ENCODE data around the gene PLN.

The PLN gene

DNA sequence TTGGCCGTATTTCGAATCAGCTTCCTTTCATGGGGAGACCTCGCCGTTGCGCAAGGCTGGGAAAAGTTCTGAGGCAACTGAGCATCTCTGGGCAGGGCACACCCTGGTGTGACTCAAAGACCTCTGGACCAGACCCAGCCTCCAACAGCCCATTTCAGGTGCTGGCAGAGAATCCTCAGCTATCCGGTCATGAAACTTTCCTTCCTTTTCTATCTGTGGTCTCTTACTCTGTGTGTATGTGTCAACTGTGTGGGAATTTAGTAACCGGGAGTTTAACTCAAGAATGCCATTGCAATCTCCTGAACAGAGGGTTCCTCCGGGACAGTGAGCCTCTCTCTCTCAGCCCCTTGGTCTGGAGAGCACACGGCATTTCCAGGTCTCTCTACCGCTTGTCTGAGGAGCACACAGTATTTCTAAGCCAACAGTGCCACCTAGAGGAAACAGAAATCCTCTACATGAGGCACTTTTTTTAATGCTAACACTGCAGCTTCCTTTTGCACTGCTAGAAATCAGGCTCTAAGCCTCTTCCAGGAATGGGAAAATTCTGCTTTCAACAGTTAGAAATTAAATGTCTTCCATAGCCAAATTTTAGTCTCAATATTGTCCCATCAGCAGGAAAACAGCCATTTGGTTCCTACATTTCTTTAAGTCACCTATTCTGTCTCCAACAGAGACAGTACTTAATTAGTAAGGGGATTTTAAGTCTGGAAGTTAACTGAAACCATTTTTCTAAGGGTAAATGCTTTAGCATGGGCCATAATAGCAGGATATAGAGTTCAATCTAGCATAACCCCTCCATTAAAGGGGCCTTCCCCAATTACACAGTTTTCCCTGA lies 32.7 kb downstream of the PLN start:
- peak; percentile 44 to 60 for DNase-seq

DNA sequence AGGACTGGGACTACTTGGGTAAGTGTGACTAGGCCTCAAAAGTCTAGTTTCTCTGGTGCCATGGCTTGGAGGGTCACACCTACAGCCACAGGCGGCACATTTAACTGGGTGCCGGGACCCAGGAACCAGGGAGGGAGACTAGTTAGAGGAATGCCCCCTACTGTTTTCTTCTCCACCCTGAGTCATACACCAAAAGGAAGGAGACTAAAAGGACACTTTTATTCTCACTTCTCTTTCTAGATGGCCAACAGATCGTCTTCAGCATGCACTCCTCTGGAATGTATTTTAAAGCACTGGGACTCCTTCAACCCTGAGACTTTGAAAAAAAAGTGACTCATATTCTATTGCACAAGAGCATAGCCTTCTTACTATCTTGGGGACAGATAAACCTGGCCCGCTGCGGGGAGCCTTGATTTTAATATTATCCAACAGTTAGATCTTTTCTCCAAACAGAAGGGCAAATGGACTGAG lies 33.4 kb downstream of the PLN start:
- no peak for DNase-seq

DNA sequence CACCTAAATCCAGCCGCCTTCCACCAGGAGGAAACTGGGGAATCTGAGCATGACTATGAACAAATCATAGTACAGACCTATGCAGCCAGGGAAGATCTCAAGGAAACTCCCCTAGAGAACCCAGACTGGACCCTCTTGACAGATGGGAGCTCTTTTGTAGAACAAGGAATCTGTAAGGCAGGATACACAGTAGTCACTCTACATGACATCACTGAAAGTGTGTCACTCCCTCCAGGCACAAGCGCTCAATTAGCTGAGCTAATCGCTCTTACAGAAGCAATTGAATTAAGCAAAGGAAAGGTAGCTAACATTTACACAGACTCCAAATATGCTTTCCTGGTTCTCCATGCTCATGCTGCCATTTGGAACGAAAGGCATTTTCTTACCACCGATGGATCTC lies 36.8 kb downstream of the PLN start:
- no peak for DNase-seq

DNA sequence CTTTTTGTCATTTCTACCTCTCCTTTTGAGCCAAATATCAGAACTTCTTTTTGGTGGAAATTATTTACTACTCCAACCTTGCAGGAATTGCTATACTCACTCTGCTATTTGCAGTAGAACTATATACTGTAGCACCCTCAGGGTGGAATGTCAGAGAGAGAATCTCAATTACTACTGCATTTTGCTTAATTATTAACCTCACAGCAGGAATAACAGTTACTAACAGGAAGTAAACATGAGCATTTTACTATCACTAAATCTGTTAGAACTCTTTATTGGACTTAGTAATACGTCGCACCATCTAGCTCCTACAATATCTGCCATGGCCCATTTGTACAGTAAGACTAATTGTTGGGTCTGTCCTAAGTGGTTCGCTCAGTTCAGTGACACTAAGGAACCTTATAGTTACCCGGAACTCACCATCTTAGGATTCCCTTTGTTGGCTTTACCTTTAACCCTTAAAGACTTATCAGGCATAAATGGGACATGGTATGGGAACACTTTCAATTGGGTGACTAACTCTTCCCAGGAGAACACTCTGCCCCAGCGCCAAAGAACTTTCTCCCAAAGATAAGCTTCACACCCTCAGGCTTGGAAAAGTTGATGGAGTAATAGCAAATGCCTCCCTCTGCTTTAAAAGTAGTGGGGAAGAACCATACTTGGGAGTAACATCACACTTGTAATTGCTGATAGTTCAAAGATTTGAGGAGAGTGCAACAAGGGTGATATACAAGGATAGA lies 38.8 kb downstream of the PLN start:
- DNase-seq, result no peak

DNA sequence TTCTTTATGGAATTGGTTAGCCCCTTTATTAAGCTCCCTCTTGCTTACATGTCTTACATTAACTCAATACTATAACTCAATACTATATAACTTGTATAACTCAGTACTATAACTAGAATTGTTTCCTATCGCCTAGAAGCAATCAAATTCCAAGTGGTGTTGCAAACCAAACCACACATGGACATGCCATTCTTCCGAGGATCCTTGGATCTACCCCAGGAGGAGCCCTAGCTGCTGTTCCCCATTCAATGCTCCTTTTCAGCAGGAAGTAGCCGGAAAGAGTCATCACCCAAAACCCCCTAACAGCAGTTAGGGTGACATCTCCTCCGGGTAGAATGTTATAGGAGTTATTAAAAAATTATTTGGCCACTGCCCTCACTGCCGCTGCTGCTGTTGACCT lies 40.5 kb downstream of the PLN start:
- no peak for DNase-seq

DNA sequence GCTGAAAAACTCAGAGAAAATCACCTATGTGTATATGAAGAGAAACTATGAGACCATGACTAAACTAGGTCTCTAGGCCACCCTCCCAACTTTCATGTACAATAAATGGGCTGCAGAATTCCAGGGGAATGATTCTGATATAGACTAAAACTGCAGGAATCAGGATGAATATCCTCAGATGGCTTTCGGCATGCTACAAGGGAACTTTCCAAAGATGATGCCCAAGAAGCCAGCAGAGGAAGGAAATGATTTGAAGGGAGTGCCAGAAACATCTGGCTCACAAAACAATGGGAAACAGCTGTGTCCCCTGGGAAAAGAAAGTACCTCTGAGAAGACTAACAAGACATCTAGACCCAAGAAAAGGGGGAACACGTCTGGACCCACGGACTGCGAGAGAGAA lies 41.1 kb downstream of the PLN start:
- no peak for DNase-seq

DNA sequence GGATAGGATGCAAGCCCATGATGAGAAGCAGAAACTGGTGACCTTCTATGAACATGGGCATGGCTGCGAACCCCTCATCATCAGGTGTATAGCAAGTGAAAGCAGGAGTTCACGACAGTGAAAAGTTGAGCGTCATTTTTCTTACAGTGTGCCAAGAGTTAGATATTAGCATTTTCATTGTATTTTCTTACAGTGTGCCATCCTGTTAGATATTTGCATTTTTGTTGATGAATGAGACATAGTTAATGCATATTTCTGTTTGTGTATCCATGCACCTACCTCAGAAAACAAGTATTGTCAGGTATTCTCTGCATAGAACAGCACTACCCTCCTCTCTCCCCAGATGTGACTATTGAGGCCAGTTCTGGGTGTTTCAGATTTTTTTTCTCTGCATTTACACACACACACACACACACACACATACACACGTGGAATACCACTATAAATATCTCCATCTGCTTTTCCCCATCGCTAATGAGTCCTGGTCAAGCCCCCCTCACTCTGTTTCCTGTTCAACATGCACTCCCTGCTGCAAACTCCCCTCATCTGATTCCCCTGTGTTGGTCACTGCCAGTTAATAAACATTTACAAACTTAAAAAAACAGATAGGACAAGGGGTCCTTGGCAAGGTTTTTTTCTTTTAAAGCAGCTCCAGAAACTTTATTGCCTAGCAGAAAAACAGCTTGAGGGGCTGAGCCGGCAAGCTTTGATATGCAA lies 41.7 kb downstream of the PLN start:
- no peak for DNase-seq

DNA sequence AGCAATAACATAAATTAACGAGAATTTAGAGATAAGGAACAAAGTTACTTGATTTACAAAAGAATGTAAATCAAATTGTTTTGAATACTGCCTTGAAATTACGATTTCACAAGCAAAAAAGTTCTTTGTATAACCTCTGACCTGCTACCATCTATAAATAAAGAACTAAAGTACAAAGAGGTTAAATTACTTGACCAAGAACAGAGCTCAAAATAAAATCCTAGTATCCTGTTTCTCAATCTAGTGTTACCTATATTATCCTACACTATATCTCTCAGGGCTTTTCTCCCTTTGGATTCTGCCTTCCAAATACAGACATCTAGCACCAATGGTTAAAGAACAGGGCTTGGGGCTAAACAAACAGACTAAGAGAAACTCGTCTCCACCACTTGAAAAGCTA lies 43.8 kb downstream of the PLN start:
- no peak for DNase-seq

DNA sequence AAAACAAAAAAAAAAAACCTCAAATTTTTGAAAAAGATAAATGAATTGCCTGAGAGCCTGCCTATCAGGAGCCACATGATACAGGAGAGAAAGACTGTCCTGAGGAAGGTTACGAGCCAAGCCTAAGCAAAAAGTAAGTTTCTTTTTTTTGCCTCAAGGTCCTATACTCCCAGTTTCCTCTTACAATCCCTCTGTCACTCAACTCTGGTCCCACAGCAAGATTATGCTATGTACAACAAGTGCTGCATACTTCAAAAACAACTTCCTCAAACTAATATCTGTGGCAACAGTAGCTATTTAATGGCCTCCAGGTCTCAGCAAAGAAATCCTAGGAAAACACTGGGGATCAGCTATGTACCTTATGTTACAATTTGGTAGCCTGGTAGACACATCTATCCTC lies 46.8 kb downstream of the PLN start:
- DNase-seq, result no peak

DNA sequence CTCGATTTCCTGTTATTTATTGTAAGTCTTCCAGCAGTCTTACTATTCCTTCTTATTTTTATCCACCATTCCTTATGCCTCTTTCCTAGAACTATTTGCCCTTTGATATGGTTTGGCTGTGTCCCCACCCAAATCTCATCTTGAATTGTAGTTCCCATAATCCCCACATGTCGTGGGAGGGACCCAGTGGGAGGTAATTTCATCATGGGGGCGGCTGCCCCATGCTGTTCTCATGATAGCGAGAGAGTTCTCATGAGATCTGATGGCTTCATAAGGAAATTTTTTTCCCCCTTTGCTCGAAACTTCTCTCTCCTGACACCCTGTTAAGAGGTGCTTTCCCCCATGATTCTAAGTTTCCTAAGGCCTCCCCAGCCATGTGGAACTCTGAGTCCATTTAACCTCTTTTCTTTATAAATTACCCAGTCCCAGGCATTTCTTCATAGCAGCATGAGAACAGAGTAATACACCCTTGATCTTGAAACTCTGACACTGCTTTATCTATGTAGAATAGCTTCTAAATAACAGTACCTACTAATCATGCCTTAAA lies 48.8 kb downstream of the PLN start:
- DNase-seq, result no peak

DNA sequence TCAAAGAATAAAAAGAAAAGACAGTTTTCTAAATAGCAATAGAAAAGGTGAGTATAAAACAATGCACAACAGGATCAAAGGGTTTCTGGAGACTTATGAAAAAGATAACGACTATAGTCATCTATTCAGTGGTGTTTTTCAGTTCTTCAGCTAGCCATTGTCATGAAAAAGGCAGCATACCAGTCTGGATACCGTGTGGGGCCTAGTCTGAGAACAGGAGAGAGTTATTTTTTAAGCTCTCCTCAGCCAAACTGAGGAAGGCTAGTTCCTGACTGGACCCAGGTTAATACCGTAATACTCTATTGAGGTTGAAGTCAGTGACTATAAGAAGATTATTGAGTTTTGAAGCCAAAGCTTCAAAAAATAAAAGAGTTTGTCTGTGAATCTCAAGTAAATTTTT lies 49.5 kb downstream of the PLN start:
- DNase-seq, result no peak

DNA sequence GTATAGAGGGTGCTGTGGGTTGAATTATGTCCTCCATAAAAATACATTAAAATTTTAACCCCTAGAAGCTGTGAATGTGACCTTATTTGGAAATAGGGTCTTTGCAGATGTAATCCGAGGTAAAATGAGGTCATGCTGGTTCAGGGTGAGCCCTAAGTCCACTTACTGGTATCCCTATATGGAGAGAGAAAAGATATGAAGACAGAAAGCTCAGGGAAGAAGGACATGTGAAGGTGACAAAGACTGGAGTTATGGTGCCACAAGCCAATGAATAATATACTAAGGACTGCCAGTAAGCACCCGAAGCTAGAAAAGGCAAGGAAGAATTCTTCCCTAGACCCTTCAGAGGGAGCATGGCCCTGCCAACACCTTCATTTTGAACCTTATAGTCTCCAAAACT lies 50.2 kb downstream of the PLN start:
- DNase-seq, result no peak

DNA sequence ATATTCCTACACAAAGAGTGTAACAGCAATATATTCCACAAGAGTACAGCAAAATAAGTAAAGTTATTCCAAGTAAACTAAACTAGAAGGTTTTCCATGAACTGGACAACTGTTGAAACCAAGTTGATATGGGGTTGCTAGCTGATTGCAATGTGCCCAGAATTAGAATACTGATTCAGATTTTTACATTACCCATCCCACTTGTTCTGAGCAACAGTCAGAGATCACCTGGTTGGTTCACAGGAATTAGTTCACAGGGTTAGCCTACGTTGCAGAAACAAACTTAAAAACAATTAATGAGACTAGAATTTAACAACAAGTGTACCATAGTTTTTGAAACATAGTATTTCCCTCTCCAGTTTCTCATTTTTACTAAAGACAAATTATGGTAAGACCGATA lies 54.2 kb downstream of the PLN start:
- no peak for DNase-seq

DNA sequence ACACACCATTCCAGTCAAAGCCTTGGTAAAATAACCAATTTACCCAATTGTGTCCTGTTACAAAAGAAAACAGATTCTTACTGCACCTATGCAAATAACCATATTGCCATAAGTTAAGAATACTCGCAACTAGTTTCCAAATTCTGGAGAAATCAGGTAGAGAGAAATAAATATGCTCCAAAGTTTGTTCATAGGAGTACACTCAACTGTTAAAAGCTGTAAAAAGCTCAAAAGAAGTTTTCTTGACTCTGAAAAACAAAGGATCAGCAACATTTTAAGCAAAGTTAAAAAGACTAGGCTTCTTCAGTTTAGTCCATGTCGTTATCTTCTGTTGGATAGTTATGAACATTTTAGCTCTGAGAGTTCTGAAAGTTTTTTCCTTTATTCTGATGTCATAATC lies 55.3 kb downstream of the PLN start:
- no peak for DNase-seq

DNA sequence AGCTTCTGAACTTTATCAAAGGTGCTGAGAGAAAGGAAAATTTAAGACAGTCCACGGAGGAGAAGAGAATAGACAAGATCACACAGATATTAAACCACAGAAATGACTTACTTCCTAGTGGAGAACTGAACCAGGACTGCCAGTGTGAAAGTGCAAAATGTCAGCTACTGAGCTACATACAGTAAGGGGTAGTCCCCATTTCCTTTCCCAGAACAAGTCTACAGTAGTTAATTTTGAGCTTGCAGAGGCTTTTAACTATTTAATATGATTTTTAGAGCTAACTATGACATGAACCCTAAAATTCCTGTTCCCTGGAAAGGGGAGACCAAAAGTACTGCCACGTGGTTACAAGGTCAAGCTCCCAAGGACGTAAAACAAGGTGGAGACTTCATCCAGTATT lies 58.2 kb downstream of the PLN start:
- DNase-seq, result no peak

DNA sequence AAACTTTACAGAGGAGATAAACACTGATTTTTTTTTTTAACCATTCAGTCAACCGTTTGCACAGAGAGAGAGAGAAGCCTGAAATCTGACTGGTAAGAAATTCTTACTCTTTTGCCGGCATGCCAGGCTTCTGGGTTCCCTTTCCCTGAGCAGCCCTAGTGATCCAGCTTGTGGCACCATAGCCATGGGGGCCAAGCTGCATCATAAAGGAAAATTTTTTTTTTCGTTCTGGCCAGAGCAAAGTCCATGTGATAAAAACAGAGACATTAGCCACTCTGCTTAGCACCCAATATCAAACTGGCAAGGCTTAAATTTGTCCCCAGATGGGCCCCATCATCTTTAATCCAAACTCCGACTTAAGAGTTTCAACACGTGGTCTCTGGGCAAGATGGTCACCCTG lies 58.8 kb downstream of the PLN start:
- DNase-seq, result no peak

All from SHP77 (cell line).